ENCODE results near the gene CLCN6.

The CLCN6 gene

DNA sequence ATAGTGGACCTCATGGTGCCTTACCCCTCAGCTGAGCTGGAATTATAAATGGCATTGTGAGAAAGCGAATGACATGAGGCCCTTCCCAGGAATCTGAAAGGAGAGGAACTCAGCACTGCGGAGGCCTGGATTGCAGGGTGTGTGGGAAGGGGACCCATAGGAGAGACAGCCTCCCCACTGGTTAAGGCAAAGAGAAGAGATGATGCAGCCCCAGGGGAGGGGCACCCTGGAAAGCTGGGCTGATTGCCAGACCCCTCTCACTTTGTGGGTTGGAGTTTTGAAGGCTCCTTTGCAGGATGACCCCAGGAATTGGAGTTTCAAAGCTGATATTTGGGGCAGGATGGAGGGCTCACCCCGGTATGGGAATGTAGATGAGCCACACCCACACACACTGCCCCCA lies 50.7 kb downstream of the CLCN6 start:
- no peak for DNase-seq (ENCODE audit: low read depth)
- TF ChIP-seq, protein P1, sequence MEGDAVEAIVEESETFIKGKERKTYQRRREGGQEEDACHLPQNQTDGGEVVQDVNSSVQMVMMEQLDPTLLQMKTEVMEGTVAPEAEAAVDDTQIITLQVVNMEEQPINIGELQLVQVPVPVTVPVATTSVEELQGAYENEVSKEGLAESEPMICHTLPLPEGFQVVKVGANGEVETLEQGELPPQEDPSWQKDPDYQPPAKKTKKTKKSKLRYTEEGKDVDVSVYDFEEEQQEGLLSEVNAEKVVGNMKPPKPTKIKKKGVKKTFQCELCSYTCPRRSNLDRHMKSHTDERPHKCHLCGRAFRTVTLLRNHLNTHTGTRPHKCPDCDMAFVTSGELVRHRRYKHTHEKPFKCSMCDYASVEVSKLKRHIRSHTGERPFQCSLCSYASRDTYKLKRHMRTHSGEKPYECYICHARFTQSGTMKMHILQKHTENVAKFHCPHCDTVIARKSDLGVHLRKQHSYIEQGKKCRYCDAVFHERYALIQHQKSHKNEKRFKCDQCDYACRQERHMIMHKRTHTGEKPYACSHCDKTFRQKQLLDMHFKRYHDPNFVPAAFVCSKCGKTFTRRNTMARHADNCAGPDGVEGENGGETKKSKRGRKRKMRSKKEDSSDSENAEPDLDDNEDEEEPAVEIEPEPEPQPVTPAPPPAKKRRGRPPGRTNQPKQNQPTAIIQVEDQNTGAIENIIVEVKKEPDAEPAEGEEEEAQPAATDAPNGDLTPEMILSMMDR (IDR thresholded peaks at IDR 0.05; ENCODE audit: low read depth, low read length): no peak
- no peak for TF ChIP-seq POLR2A (IDR thresholded peaks at IDR 0.05; ENCODE audit: extremely low read depth, insufficient read length)
- TF ChIP-seq, protein P2, sequence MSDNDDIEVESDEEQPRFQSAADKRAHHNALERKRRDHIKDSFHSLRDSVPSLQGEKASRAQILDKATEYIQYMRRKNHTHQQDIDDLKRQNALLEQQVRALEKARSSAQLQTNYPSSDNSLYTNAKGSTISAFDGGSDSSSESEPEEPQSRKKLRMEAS (IDR thresholded peaks at IDR 0.05; ENCODE audit: low read depth, low read length): no peak
- no peak for TF ChIP-seq MYC (IDR thresholded peaks at IDR 0.05; ENCODE audit: low read depth, low read length)
- H3K4me3 ChIP-seq (ENCODE audit: low read depth, low read length): no peak overlapping the region

DNA sequence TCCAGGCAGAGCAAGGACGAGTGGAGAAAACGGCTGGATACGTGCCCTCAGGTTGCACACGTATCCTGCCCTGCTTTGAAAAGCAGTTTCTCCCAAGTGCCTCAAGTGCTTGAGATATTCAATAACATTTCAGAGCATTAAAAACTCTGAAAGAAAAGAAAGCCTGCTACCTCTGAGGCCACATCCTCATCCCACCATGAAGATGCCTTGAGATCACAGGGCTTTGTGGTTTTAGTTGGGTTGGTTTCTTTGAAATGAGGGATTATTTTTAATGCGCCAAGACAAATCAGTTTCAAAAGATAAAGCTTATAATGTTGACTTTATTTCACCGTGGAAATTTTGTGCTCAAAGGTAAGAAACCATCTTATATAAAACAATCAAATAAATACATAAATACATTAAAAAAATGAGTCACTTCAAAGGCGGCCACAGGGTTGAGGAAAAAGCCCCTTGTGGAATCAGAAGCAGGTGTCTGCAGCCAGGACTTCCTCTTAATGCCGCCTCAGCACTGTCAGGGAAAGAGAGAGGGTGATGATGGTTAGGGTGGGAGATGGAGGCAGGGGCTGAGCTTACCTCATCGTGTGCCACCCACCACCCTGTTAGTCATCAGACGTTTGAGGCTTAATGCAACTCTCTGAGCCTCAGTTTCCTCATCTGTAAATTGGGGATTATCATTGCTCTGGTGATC lies 51.3 kb downstream of the CLCN6 start:
- no peak overlapping the region for H3K4me3 ChIP-seq (ENCODE audit: low read depth, low read length)
- TF ChIP-seq MYC (IDR thresholded peaks at IDR 0.05; ENCODE audit: low read depth, low read length) (no peak), POLR2A (IDR thresholded peaks at IDR 0.05; ENCODE audit: extremely low read depth, insufficient read length) (no peak)
- TF ChIP-seq, protein P2 (IDR thresholded peaks at IDR 0.05; ENCODE audit: low read depth, low read length): no peak
- TF ChIP-seq, protein P1 (IDR thresholded peaks at IDR 0.05; ENCODE audit: low read depth, low read length): no peak
- peak; percentile 24 for DNase-seq (ENCODE audit: low read depth)

GRCh38 chr1:11858158-11858557 lies 52.2 kb downstream of the CLCN6 start:
- H3K4me3 ChIP-seq (ENCODE audit: low read depth, low read length): no peak overlapping the region
- DNase-seq (ENCODE audit: low read depth): no peak
- TF ChIP-seq, protein P1 (IDR thresholded peaks at IDR 0.05; ENCODE audit: low read depth, low read length): no peak
- no peak for TF ChIP-seq MYC (IDR thresholded peaks at IDR 0.05; ENCODE audit: low read depth, low read length)
- TF ChIP-seq POLR2A (IDR thresholded peaks at IDR 0.05; ENCODE audit: extremely low read depth, insufficient read length): no peak
- TF ChIP-seq, protein P2 (IDR thresholded peaks at IDR 0.05; ENCODE audit: low read depth, low read length): no peak

GRCh38 chr1:11858613-11858967 lies 52.6 kb downstream of the CLCN6 start, which contains the start of gene NPPB:
Gene NPPB (minus strand): TSS chr1:11858945. CDS start chr1:11858833, 112 bp downstream.
- no peak for DNase-seq (ENCODE audit: low read depth)
- H3K4me3 ChIP-seq (ENCODE audit: low read depth, low read length): no peak within 1 kb of the TSS
- TF ChIP-seq, protein P1 (IDR thresholded peaks at IDR 0.05; ENCODE audit: low read depth, low read length): no peak
- TF ChIP-seq POLR2A (IDR thresholded peaks at IDR 0.05; ENCODE audit: extremely low read depth, insufficient read length) (no peak), MYC (IDR thresholded peaks at IDR 0.05; ENCODE audit: low read depth, low read length) (no peak)
- TF ChIP-seq, protein P2 (IDR thresholded peaks at IDR 0.05; ENCODE audit: low read depth, low read length): no peak

- H3K4me3 ChIP-seq (ENCODE audit: low read depth, low read length): no peak overlapping the region
- DNase-seq (ENCODE audit: low read depth): peak; percentile 72
- TF ChIP-seq, protein P1 (IDR thresholded peaks at IDR 0.05; ENCODE audit: low read depth, low read length): no peak
- TF ChIP-seq, protein P2 (IDR thresholded peaks at IDR 0.05; ENCODE audit: low read depth, low read length): no peak; the same call in 1 of the 2 replicates
- TF ChIP-seq MYC (IDR thresholded peaks at IDR 0.05; ENCODE audit: low read depth, low read length): no peak
- no peak for TF ChIP-seq POLR2A (IDR thresholded peaks at IDR 0.05; ENCODE audit: extremely low read depth, insufficient read length)
Observed at GRCh38 chr1:11858968-11859871, 53.2 kb downstream of the CLCN6 start.

All from NB4 (cell line).